DND-41 (cell line): ENCODE measurements around the gene GPR101.

Experiments
- EZH2 ChIP-seq: IDR thresholded peaks from 3 replicates; pipeline ENCODE4 v1.6.1; 2012; ENCODE audit warnings: borderline replicate concordance, low read depth, mild to moderate bottlenecking, moderate library complexity, low read length, inconsistent platforms; ENCODE audit not compliant: severe bottlenecking
- TF ChIP-seq, protein P1 (sequence below): IDR thresholded peaks from 2 replicates; pipeline ENCODE4 v1.5.1; 2012; ENCODE audit warnings: borderline replicate concordance, low read length, moderate library complexity, mild to moderate bottlenecking; ENCODE audit not compliant: poor library complexity, severe bottlenecking; ENCODE audit errors: extremely low read depth

DNA sequence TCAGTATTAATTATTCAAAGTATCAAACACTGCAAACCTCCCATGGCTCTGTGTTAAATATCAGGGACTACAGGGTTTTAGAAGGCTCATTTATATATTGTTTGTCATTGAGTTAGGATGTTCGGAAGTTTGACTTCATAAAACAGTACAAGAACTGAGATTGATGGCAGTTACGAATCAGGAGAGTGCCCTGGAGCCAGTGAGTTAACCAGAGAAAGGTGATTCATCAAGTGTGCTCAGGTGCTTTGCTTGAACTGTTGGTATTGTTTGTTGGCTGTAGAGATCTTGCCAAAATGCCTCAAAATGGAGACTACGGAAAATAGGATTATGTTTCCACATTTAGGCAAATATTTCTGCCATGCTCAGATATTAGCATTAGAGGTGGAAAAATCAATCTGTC, 7.5 kb upstream of the GPR101 start:
- TF ChIP-seq, protein P1, sequence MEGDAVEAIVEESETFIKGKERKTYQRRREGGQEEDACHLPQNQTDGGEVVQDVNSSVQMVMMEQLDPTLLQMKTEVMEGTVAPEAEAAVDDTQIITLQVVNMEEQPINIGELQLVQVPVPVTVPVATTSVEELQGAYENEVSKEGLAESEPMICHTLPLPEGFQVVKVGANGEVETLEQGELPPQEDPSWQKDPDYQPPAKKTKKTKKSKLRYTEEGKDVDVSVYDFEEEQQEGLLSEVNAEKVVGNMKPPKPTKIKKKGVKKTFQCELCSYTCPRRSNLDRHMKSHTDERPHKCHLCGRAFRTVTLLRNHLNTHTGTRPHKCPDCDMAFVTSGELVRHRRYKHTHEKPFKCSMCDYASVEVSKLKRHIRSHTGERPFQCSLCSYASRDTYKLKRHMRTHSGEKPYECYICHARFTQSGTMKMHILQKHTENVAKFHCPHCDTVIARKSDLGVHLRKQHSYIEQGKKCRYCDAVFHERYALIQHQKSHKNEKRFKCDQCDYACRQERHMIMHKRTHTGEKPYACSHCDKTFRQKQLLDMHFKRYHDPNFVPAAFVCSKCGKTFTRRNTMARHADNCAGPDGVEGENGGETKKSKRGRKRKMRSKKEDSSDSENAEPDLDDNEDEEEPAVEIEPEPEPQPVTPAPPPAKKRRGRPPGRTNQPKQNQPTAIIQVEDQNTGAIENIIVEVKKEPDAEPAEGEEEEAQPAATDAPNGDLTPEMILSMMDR = no peak
- TF ChIP-seq EZH2 = no peak
